Breast epithelium (tissue), 4 donors: Measurements from ENCODE around the gene L3MBTL2. TPM values are rescaled to one million over a fixed set of nuclear protein-coding genes. Genes with fewer than 3 reads are reported as not detected.

ENCODE experiments used
- DNase-seq, 2 donors: peaks; one replicate each; pipeline ENCODE4 v3.0.0-alpha.2; 2019; ENCODE audit warnings: low spot score in 2 of 2
- H3K27ac ChIP-seq, 2 donors: fragments of 200-600 bp; sonication (generic) in 1 of 2; one replicate each; pipeline ENCODE4 v1.5.1; 2016 to 2019; ENCODE audit warnings: mild to moderate bottlenecking in 1 of 2
- H3K27me3 ChIP-seq, 2 donors: fragments of 200-600 bp; sonication (generic) in 1 of 2; one replicate each; pipeline versions ENCODE4 v1.5.1 to v1.6.0; 2017 to 2019; ENCODE audit warnings: control low read depth in 1 of 2, mild to moderate bottlenecking in 1 of 2
- H3K36me3 ChIP-seq: fragments of 200-600 bp; one replicate; pipeline ENCODE4 v1.5.1; 2019
- H3K4me1 ChIP-seq, 2 donors: fragments of 200-600 bp; sonication (generic); one replicate each; pipeline ENCODE4 v1.5.1; 2016 to 2019; ENCODE audit warnings: control low read depth in 1 of 2
- H3K4me3 ChIP-seq, 3 donors: fragments of 200-600 bp; sonication (generic); 1 replicate in 2 of 3; 2 replicates in 1 of 3; pipeline ENCODE4 v1.5.1; 2016 to 2019; ENCODE audit warnings: mild to moderate bottlenecking in 3 of 3, moderate library complexity in 2 of 3
- H3K9me3 ChIP-seq, 2 donors: fragments of 200-600 bp; sonication (generic) in 1 of 2; one replicate each; pipeline ENCODE4 v1.5.1; 2016 to 2019; ENCODE audit warnings: control low read depth in 1 of 2
- POLR2A ChIP-seq: fragments of 450-650 bp; IDR thresholded peaks from one replicate; pipeline ENCODE4 v1.6.1; 2016; ENCODE audit warnings: antibody characterized with exemption, mild to moderate bottlenecking, moderate library complexity
- POLR2AphosphoS5 ChIP-seq, 3 donors: sonication (generic); formaldehyde crosslinking; IDR thresholded peaks; one replicate each; pipeline ENCODE4 v1.6.1; 2017; ENCODE audit warnings: antibody characterized with exemption in 3 of 3
- intact Hi-C: fragments of 100-400 bp; cut with DNase I; formaldehyde crosslinking; loops from one replicate; pipeline ENCODE4 v1.15.1; 2023; ENCODE audit warnings: low total_unique reads
- total RNA-seq, 3 donors: library from RNA; depleted of rRNA; stranded (reverse); fragments of >200 nt; gene quantifications; one replicate each; pipeline ENCODE4 v1.1.0, GENCODE V29; 2016
- TF ChIP-seq, protein P1 (sequence below), 3 donors: fragments of 450-650 bp; IDR thresholded peaks; one replicate each; pipeline ENCODE4 v1.5.1; 2016 to 2017; ENCODE audit warnings: antibody characterized with exemption in 3 of 3, mild to moderate bottlenecking in 3 of 3, moderate library complexity in 3 of 3

The L3MBTL2 gene
- total RNA-seq, 3 donors from 2014 or later = 13.1 to 22.5 (median 17.0) TPM

DNA sequence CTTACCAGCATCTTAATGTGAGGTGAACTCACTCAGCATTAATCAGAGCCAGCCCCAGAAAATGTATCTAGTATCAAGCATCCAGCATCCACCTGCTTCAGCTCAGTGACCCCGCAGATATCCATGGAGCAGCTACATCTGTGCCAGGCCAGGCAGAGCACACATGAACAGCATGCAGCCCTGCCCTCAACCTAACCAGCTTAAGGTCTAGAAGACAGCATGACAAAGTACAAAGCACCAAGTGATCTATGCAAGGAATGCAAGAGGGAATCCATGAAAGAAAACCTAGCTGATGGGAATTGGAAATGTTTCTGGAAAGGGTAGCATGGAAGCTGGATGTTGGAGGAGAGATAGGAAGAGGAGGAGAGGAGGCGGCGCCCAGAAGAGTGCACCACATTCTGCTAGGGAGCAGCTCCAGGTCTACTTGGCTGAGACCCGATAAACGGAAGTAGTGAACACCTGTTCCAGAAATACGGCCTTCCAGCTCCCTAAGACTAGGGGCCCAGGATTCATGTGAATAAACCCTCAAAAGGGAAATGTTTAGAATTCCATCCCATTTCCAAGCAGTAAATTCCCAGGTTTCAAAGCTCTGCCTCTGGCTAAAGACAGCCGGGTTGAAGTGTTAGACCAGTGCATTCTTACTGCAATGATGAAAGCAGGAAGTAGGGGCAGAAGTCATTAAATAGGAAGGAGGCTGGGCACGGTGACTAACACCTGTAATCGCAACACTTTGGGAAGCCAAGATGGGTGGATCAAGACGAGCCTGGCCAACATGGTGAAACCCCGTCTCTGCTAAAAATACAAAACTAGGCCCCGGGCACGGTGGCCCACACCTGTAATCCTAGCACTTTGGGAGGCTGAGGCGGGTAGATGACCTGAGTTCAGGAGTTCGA lies 23.5 kb upstream of the L3MBTL2 start:
- TF ChIP-seq POLR2A (no peak), POLR2AphosphoS5 (IDR thresholded peaks at IDR 0.05) (no peak)
- TF ChIP-seq, protein P1, sequence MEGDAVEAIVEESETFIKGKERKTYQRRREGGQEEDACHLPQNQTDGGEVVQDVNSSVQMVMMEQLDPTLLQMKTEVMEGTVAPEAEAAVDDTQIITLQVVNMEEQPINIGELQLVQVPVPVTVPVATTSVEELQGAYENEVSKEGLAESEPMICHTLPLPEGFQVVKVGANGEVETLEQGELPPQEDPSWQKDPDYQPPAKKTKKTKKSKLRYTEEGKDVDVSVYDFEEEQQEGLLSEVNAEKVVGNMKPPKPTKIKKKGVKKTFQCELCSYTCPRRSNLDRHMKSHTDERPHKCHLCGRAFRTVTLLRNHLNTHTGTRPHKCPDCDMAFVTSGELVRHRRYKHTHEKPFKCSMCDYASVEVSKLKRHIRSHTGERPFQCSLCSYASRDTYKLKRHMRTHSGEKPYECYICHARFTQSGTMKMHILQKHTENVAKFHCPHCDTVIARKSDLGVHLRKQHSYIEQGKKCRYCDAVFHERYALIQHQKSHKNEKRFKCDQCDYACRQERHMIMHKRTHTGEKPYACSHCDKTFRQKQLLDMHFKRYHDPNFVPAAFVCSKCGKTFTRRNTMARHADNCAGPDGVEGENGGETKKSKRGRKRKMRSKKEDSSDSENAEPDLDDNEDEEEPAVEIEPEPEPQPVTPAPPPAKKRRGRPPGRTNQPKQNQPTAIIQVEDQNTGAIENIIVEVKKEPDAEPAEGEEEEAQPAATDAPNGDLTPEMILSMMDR (IDR thresholded peaks at IDR 0.05) = no peak
- intact Hi-C loops = no loop called here
- Histone ChIP-seq H3K27me3 (no peaks in the 10 kb centered on the region), H3K27ac (peak overlapping the region; percentile 33 to 49), H3K36me3 (peaks cover 4% of the 10 kb centered on the region), H3K4me3 (no peak overlapping the region), H3K9me3 (no peaks in the 10 kb centered on the region), H3K4me1 (no peaks in the 10 kb centered on the region)
- DNase-seq = peak in 1 of 2 donors; percentile 44

DNA sequence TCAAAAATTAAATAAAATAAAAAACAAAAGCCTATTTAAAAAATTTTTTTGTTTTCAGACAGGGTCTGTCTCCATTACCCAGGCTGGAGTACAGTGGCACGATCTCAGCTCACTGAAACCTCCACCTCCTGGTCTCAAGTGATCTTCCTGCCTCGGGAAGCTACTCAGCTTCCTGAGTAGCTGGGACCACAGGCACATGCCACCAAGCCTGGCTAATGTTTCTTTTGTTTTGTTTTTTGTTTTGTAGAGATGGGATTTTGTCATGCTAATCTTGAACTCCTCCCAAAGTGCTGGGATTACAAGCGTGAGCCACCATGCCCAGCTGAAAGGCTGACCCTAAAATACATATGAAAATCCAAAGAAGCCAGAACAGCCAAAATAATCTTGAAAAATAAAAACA lies 20.4 kb upstream of the L3MBTL2 start:
- Histone ChIP-seq H3K9me3 (no peaks in the 10 kb centered on the region), H3K36me3 (no peaks in the 10 kb centered on the region), H3K4me3 (no peak overlapping the region), H3K27me3 (no peaks in the 10 kb centered on the region), H3K4me1 (no peaks in the 10 kb centered on the region), H3K27ac (no peak overlapping the region)
- DNase-seq = no peak
- intact Hi-C loops = no loop called here
- TF ChIP-seq POLR2A = no peak
- TF ChIP-seq POLR2AphosphoS5 (IDR thresholded peaks at IDR 0.05) = no peak
- TF ChIP-seq, protein P1 (IDR thresholded peaks at IDR 0.05) = no peak

DNA sequence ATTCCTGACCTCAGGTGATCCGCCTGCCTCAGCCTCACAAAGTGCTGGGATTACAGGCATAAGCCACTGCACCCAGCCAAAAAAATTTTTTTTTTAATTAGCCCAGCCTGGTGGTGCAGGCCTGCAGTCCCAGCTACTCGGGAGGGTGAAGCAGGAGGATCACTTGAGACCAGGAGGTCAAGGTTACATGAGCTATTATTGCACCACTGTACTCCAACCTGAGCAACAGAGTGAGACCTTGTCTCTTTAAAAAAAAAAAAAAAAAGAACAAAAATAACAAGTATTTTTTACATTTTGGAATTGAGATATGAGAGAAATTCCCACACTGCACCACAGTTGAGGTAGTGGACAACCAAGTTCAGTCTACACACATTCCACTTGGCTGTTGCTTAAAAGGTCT lies 13.6 kb upstream of the L3MBTL2 start:
- peak in 1 of 2 donors; percentile 15 for DNase-seq
- Histone ChIP-seq H3K27ac (no peak overlapping the region), H3K4me3 (no peak overlapping the region), H3K9me3 (no peaks in the 10 kb centered on the region), H3K36me3 (no peaks in the 10 kb centered on the region), H3K27me3 (no peaks in the 10 kb centered on the region), H3K4me1 (no peaks in the 10 kb centered on the region)
- TF ChIP-seq, protein P1 (IDR thresholded peaks at IDR 0.05) = no peak
- no peak for TF ChIP-seq POLR2A
- no peak for TF ChIP-seq POLR2AphosphoS5 (IDR thresholded peaks at IDR 0.05)
- intact Hi-C loops = loop anchor here (5.0 kb wide), 1 partner anchor 1371 kb away; no protein-coding TSS in a partner anchor

DNA sequence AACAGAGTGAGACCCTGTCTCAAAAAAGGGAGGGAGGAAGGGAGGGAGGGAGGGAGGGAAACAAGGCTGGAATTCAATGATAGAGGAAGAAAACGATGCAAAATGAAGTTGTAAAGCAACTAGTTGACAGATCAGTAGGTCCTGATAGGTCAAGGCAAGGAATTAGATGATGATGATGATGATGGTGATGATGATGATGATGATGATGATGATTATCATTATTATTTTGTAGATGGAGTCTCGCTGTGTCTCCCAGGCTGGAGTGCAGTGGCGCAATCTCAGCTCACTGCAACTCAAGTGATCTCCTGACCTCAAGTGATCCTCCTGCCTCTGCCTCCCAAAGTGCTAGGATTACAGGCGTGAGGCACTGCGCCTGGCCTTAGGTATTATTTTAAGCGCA lies 11.3 kb upstream of the L3MBTL2 start:
- H3K4me1 ChIP-seq = no peaks in the 10 kb centered on the region
- no peaks in the 10 kb centered on the region for H3K9me3 ChIP-seq
- no peaks in the 10 kb centered on the region for H3K36me3 ChIP-seq
- intact Hi-C loops = loop anchor here (5.0 kb wide), 1 partner anchor 1368 kb away; no protein-coding TSS in a partner anchor
- TF ChIP-seq POLR2A = no peak
- H3K27ac ChIP-seq = no peak overlapping the region
- no peaks in the 10 kb centered on the region for H3K27me3 ChIP-seq
- no peak overlapping the region for H3K4me3 ChIP-seq
- no peak for DNase-seq

DNA sequence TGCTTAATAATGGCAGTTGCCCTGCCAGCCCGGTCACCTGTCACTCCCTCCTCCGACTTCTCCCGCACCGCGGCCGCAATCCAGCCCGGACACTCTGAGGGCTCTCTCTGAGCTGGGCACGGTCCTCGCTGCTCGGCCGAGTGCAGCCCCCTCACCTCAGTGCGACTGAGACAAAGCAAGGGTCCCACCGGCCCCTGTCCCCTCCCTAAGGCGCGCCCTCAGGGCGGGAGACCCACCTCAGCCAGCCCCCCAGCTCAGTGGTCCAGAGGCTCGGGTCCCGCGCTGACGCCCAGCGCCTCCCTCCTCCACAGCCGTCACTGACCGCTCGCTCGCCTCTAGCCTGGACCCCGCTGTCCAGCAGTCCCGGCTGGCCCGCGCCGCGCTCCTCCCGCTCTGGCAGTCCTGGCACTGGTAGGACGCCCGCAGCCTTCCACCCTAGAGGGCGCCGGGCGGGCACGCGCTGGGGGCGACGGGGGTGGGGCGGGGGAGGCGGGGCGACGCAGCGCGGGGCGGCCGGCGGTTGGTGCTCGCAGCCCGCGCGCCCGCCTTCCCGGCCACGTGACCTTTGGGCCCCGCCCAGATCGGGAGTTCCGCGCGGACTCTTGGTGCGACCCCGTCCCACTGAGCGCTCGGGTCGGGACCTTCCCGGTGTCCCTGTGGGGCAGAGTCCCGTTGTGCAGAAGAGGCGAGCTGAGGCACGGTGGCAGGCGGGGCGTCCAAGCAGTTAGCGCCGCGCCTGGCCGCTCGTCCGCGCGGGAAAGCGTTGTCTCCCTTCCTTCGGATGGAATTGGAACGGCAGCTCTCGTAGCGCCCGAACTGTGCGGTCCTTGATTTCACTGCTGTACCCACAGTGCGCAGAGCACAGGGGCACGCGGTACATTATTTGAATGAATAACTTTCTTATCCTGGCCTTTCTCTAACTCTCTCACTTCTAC lies 7.8 kb upstream of the L3MBTL2 start:
- TF ChIP-seq POLR2A = no peak
- TF ChIP-seq, protein P1 (IDR thresholded peaks at IDR 0.05) = peak in 1 of 3 donors; percentile 10
- TF ChIP-seq POLR2AphosphoS5 (IDR thresholded peaks at IDR 0.05) = peak in 2 of 3 donors; percentile 15 to 17
- H3K27me3 ChIP-seq = no peaks in the 10 kb centered on the region
- intact Hi-C loops = no loop called here
- H3K9me3 ChIP-seq = no peaks in the 10 kb centered on the region
- H3K36me3 ChIP-seq = no peaks in the 10 kb centered on the region
- peak overlapping the region; percentile 35 to 64 for H3K27ac ChIP-seq
- H3K4me1 ChIP-seq = no peaks in the 10 kb centered on the region
- peak overlapping the region; percentile 72 to 92 (median 77) for H3K4me3 ChIP-seq
- peak; percentile 57 to 71 for DNase-seq
